Fibroblast of skin of back (primary cell): ENCODE data around the gene SNRPD1.
A peak's percentile ranks its signal among the peaks of the same experiment; 100 is the strongest.
"Not testable (repeated sequence)": the region's sequence is repeated elsewhere in the genome, so short reads cannot be mapped to it uniquely, and the experiment has no call there.

ENCODE experiments used
- DNase-seq: peaks from one replicate; pipeline ENCODE4 v3.0.0-alpha.2; 2013

Gene SNRPD1

GRCh38 chr18:21636769-21637168 is 24.7 kb downstream of the SNRPD1 start:
- DNase-seq, result peak; percentile 19

GRCh38 chr18:21638822-21639221 is 26.7 kb downstream of the SNRPD1 start:
- DNase-seq, result no peak

GRCh38 chr18:21640375-21640774 is 28.3 kb downstream of the SNRPD1 start:
- not testable (repeated sequence) for DNase-seq

- no peak for DNase-seq
Measured at GRCh38 chr18:21650311-21650710, 38.2 kb downstream of the SNRPD1 start.

GRCh38 chr18:21652073-21652472 is 40.0 kb downstream of the SNRPD1 start:
- no peak for DNase-seq

- DNase-seq, result no peak
Measured at GRCh38 chr18:21653361-21653760, 41.2 kb downstream of the SNRPD1 start.

GRCh38 chr18:21656402-21656801 is 44.3 kb downstream of the SNRPD1 start:
- peak; percentile 55 for DNase-seq

- DNase-seq, result no peak
Measured at GRCh38 chr18:21660078-21660477, 48.0 kb downstream of the SNRPD1 start.

GRCh38 chr18:21662581-21662980 is 50.5 kb downstream of the SNRPD1 start:
- DNase-seq, result no peak

- no peak for DNase-seq
Measured at GRCh38 chr18:21663578-21663977, 51.5 kb downstream of the SNRPD1 start.

- no peak for DNase-seq
Measured at GRCh38 chr18:21664069-21664468, 52.0 kb downstream of the SNRPD1 start.

GRCh38 chr18:21669736-21670285 is 57.7 kb downstream of the SNRPD1 start:
- DNase-seq, result peak; percentile 35

- peak; percentile 3 for DNase-seq
Measured at GRCh38 chr18:21672521-21673267, 60.6 kb downstream of the SNRPD1 start.

- not testable (repeated sequence) for DNase-seq
Measured at GRCh38 chr18:21675354-21675753, 63.2 kb downstream of the SNRPD1 start.

- DNase-seq, result no peak
Measured at GRCh38 chr18:21678859-21679258, 66.7 kb downstream of the SNRPD1 start.

- no peak for DNase-seq
Measured at GRCh38 chr18:21680161-21680560, 68.0 kb downstream of the SNRPD1 start.

- DNase-seq, result no peak
Measured at GRCh38 chr18:21682371-21683051, 70.4 kb downstream of the SNRPD1 start.
